ENCODE results near the gene NEUROG1.
A peak's percentile ranks its signal among the peaks of the same experiment; 100 is the strongest.

NEUROG1 gene

GRCh38 chr5:135535820-135536801 is at the start of gene NEUROG1:
Gene NEUROG1 (minus strand): TSS chr5:135535964. CDS start chr5:135535690, 274 bp downstream.
- no peak for DNase-seq (ENCODE audit: low spot score)

- no peak for DNase-seq (ENCODE audit: low spot score)
These were observed 49.2 kb upstream of the NEUROG1 start for GRCh38 chr5:135584918-135585317.

GRCh38 chr5:135584276-135584675 is 48.5 kb upstream of the NEUROG1 start:
- DNase-seq (ENCODE audit: low spot score), result no peak

- no peak for DNase-seq (ENCODE audit: low spot score)
These were observed 46.5 kb upstream of the NEUROG1 start for GRCh38 chr5:135582099-135582781.

- peak; percentile 70 for DNase-seq (ENCODE audit: low spot score)
These were observed 43.0 kb upstream of the NEUROG1 start, which contains the start of gene CXCL14 for GRCh38 chr5:135578685-135579341. Gene CXCL14 (minus strand): TSS chr5:135578991. CDS start chr5:135578778, 213 bp downstream.

- no peak for DNase-seq (ENCODE audit: low spot score)
These were observed 42.5 kb upstream of the NEUROG1 start for GRCh38 chr5:135578305-135578684.

- no peak for DNase-seq (ENCODE audit: low spot score)
These were observed 41.7 kb upstream of the NEUROG1 start for GRCh38 chr5:135577421-135577820.

GRCh38 chr5:135576075-135576599 is 40.4 kb upstream of the NEUROG1 start:
- DNase-seq (ENCODE audit: low spot score), result peak; percentile 77

GRCh38 chr5:135574493-135574892 is 38.7 kb upstream of the NEUROG1 start:
- no peak for DNase-seq (ENCODE audit: low spot score)

- DNase-seq (ENCODE audit: low spot score), result no peak
These were observed 36.1 kb upstream of the NEUROG1 start for GRCh38 chr5:135571902-135572301.

- DNase-seq (ENCODE audit: low spot score), result no peak
These were observed 35.4 kb upstream of the NEUROG1 start for GRCh38 chr5:135571066-135571609.

- DNase-seq (ENCODE audit: low spot score), result no peak
These were observed 34.6 kb upstream of the NEUROG1 start for GRCh38 chr5:135570453-135570764.

GRCh38 chr5:135569755-135570452 is 34.1 kb upstream of the NEUROG1 start:
- peak; percentile 53 for DNase-seq (ENCODE audit: low spot score)

GRCh38 chr5:135568923-135569360 is 33.2 kb upstream of the NEUROG1 start:
- no peak for DNase-seq (ENCODE audit: low spot score)

- DNase-seq (ENCODE audit: low spot score), result no peak
These were observed 32.5 kb upstream of the NEUROG1 start for GRCh38 chr5:135568246-135568645.

- no peak for DNase-seq (ENCODE audit: low spot score)
These were observed 31.9 kb upstream of the NEUROG1 start for GRCh38 chr5:135567661-135568060.

- no peak for DNase-seq (ENCODE audit: low spot score)
These were observed 30.9 kb upstream of the NEUROG1 start for GRCh38 chr5:135566422-135567400.

- peak; percentile 76 for DNase-seq (ENCODE audit: low spot score)
These were observed 30.1 kb upstream of the NEUROG1 start for GRCh38 chr5:135565725-135566421.

- DNase-seq (ENCODE audit: low spot score), result peak; percentile 50
These were observed 29.5 kb upstream of the NEUROG1 start for GRCh38 chr5:135565266-135565665.

Data from AG08395 (cell line).